HG02884 (cell line): ENCODE data around the gene PPDPF.
"Not testable (repeated sequence)": the region's sequence is repeated elsewhere in the genome, so short reads cannot be mapped to it uniquely, and the experiment has no call there.

Source experiments
- ATAC-seq: cut with Tn5 transposase; IDR thresholded peaks from one replicate; pipeline ENCODE4 v1.9.1; 2021; ENCODE audit warnings: mild to moderate bottlenecking, moderate library complexity; ENCODE audit not compliant: unreplicated experiment

Gene PPDPF

DNA sequence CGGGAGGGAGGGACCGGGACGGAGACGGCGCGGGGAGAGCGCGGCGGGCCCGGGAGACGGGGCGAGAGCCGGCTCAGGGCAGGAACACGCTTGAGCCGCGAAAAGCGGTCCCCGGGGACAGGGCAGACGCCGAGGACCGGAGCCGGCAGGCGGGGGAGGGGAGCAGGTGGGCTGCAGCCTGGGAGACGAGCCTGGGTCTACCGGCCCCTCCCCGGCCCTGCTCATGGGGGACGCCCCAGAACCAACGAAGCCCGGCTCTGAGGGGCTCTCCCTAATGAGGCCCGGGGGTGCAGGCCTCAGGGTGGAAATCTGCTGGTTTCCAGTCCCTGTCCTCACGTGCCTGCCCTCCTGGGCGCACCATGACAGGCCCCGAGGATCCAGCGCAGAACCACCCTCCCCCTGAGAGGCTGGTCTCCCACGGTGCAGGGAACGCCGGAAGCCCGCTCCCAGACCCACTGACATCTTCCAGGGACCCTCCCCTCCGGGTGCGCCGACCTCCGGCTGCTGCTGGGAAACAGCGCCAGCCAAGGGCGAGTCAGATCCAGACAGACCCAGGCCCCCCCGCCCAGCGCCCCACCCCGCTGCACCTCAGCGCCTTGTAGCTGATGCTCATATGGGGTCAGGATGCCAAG, 21.1 kb upstream of the PPDPF start:
- no peak for ATAC-seq

- no peak for ATAC-seq
These were observed 20.2 kb upstream of the PPDPF start for GRCh38 chr20:63500151-63500901.

- ATAC-seq = no peak
These were observed 19.4 kb upstream of the PPDPF start for GRCh38 chr20:63500902-63501817.

GRCh38 chr20:63501818-63502670, 18.5 kb upstream of the PPDPF start:
- ATAC-seq = no peak

- ATAC-seq = no peak
These were observed 17.8 kb upstream of the PPDPF start for GRCh38 chr20:63502671-63503172.

GRCh38 chr20:63503524-63503923, 17.0 kb upstream of the PPDPF start:
- ATAC-seq = no peak

DNA sequence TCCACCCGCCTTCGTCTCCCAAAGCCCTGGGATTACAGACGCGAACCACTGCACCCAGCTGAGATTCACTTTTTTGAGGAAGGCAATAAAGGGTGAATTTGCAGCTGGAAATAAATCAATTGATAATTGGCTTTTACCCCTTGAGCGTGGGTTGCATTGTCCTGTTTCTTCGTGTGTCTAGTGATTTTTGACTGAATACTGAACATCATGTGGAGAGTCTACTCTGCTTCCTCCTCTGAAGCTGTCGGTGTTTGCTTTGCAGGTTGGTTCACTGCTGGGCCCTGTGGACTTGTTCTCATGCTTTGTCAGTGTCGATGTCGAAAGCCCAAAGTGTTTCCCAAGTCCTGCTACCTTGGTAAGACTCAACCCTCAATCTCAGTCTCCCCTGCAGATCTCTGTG, 15.9 kb upstream of the PPDPF start:
- no peak for ATAC-seq

GRCh38 chr20:63505281-63505680, 15.3 kb upstream of the PPDPF start:
- no peak for ATAC-seq

- ATAC-seq = no peak
These were observed 14.8 kb upstream of the PPDPF start for GRCh38 chr20:63505723-63506122.

DNA sequence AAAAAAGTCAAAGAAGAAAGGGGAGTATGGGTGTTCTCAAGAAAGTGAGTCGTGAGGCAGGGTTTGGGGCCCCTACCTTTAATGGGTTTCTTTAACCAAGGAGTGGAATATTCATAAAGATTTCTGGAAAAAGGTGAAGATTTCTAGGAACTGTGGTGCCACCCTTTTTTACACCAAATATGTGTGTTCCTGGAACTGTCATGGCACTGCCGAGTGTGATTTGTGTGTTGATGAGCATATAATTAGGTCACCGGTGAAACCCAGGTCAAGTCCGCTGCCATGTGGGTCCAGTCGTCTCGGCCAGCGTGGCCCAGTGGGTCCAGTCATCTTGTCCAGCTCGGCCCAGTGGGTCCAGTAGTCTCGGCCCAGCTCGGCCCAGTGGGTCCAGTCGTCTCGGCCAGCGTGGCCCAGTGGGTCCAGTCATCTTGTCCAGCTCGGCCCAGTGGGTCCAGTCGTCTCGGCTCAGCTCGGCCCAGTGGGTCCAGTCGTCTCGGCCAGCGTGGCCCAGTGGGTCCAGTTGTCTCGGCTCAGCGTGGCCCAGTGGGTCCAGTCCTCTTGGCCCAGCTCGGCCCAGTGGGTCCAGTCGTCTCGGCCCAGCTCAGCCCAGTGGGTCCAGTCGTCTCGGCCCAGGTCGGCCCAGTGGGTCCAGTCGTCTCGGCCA, 13.4 kb upstream of the PPDPF start:
- no peak for ATAC-seq

GRCh38 chr20:63508072-63508768, 12.3 kb upstream of the PPDPF start:
- ATAC-seq = no peak

- no peak for ATAC-seq
These were observed 11.4 kb upstream of the PPDPF start for GRCh38 chr20:63509088-63509564.

- no peak for ATAC-seq
These were observed 7.4 kb upstream of the PPDPF start for GRCh38 chr20:63513207-63513606.

- not testable (repeated sequence) for ATAC-seq
These were observed 6.0 kb upstream of the PPDPF start for GRCh38 chr20:63514520-63514919.

DNA sequence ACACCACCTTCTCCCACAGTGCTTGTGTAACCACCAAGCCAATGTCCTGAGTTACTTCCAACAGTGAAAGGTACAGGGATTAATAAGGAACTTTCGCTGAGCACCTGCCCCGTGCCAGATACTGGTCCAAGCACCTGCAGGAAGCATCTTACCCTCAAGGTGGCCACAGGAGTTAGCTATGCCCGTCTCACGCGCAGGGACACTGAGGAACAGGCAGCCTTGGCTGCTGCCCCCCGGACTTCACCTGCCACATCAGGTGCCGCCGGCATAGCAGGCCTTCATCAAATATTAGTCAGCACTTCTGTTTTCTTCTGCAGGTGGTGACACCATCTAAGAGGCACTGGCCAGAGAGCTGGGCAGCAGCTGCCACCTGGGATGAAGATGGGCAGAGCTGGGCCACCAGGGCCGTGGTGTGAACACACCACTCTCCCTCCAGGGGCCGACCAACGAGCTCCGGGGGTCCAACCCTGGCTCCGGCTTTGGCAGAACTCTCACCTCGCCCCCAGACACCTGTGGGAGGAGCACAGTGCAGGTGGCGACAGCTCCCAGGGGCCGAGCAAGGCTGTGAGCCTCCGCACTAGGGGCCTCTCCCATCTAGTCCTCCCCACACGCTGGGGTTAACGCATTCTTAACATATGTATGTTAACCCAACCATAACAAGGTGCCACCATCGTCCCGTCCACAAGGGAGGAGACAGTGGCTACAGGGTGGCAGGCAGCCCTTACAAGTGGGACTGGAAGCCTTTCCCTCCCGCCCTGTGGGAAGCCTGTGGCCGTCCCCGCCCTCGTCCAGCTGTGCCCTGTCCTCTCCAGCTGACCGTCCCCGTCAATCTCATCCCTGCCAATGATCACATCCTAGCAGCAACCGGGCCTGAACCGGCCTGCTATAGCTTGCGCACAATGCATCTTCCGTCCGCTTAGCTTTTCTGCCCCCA, 2.9 kb upstream of the PPDPF start:
- ATAC-seq = no peak

DNA sequence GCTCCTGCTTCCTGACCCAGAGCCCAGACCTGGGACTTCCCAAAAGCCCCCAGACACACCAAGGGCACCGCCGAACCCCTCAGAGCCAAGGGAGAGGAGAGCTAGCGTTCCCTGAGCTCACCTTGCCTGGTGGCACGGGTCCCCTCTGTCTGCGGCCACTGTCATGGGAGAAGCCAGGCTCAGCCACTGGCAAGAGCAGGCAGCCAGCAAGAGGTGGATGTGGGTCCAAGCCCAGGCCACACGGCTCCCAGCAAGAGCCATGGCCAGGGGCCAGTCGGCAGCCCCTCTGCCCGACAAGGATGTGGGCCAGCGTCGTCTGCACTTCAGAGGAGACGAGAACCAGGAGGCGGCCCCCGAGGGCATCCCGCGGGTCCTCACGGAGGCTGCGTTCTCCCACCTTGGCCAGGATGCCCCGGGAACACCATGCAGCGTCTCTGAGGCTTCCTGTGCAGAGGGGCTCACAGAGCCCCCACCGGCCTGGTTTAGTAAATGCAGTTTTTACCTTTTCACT, 2.2 kb upstream of the PPDPF start:
- no peak for ATAC-seq

DNA sequence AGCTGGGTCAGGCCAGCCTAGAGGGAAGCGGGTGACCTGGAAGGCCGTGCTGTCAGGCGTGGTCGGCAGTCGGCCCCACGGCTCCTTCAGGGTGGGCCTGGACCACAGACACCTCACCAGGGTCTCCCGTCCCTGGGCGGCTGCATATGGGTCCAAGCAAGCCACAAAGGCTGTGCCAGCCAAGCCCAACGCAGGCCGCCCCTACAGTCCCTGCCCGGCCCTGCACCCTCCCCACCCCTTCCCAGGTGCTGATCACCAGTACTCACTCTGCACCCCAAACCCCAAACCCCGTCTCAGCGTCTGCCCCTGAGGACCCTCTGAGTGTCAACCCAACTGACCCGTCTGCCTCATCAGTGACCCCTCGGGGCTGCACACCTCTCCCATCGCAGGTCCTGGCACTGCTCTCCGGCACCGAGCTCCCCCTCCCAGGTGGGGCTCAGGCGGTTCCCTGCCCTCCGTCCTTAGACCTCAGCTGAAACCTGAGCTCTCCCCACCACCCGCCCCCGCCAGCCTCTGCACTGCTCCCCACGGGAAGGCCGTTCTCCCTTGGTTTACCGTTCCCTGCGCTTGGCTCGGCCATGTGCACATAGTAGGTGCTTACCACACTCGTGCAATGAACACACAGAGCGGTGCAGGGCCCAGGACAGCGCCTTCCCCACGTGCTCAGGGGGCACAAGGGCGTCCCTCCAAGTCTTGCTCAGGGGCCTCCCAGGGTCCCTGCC, 1.5 kb upstream of the PPDPF start:
- ATAC-seq = no peak
